Upper lobe of left lung (tissue), 6 donors: ENCODE data around the gene PIAS2. TPM values are rescaled to one million over a fixed set of nuclear protein-coding genes. Genes with fewer than 3 reads are reported as not detected.

ENCODE experiments used
- ATAC-seq, 2 donors: fragments of 200-7000 bp; cut with Tn5 transposase; one replicate each; pipeline ENCODE4 v1.9.1; 2022; ENCODE audit warnings: mild to moderate bottlenecking in 2 of 2, moderate library complexity in 2 of 2; ENCODE audit not compliant: low FRiP score in 2 of 2
- DNase-seq, 2 donors: peaks; one replicate each; pipeline ENCODE4 v3.0.0-alpha.2; 2019 to 2020
- H3K27ac ChIP-seq, 4 donors: fragments of 200-600 bp; sonication (generic); one replicate each; pipeline ENCODE4 v1.5.1; 2016 to 2019
- H3K27me3 ChIP-seq, 4 donors: fragments of 200-600 bp; sonication (generic); one replicate each; pipeline ENCODE4 v1.5.1; 2017 to 2019
- H3K36me3 ChIP-seq, 4 donors: fragments of 200-600 bp; sonication (generic); one replicate each; pipeline ENCODE4 v1.5.1; 2016 to 2019
- H3K4me1 ChIP-seq, 4 donors: fragments of 200-600 bp; sonication (generic); one replicate each; pipeline ENCODE4 v1.5.1; 2018 to 2019
- H3K4me3 ChIP-seq, 4 donors: fragments of 200-600 bp; sonication (generic); one replicate each; pipeline ENCODE4 v1.5.1; 2017 to 2019; ENCODE audit warnings: mild to moderate bottlenecking in 2 of 4, moderate library complexity in 1 of 4
- H3K9me3 ChIP-seq, 4 donors: fragments of 200-600 bp; sonication (generic); one replicate each; pipeline ENCODE4 v1.5.1; 2018 to 2019
- CTCF ChIP-seq, 6 experiments: fragments of 450-650 bp in 4 of 6; fragments of 200-600 bp in 2 of 6; sonication (generic) in 2 of 6; IDR thresholded peaks; one replicate each; pipeline ENCODE4 v1.5.1; 2016 to 2019; ENCODE audit warnings: antibody characterized with exemption in 6 of 6
- EP300 ChIP-seq, 4 donors: sonication (generic); formaldehyde crosslinking; IDR thresholded peaks; one replicate each; pipeline ENCODE4 v1.5.1; 2017; ENCODE audit warnings: antibody characterized with exemption in 4 of 4, control low read depth in 2 of 4
- POLR2A ChIP-seq, 4 donors: fragments of 450-650 bp; IDR thresholded peaks; one replicate each; pipeline ENCODE4 v1.5.1; 2016 to 2017; ENCODE audit warnings: antibody characterized with exemption in 4 of 4, mild to moderate bottlenecking in 2 of 4
- POLR2AphosphoS5 ChIP-seq, 2 donors: sonication (generic); formaldehyde crosslinking; IDR thresholded peaks; one replicate each; pipeline ENCODE4 v1.5.1; 2017; ENCODE audit warnings: antibody characterized with exemption in 2 of 2
- WGBS, 2 donors: methylation state at CpG; one replicate each; pipeline ENCODE4 v1.1.5; 2017 to 2018; 5-methylcytosine and 5-hydroxymethylcytosine counted together
- total RNA-seq, 6 donors: library from RNA; depleted of rRNA in 4 of 6; stranded (reverse); fragments of >200 nt in 4 of 6; gene quantifications; one replicate each; pipeline versions ENCODE4 v1.1.0 to v1.2.1, GENCODE V29; 2016 to 2021
- donor health status: DM: no; HTN: no; CAD: no; lungs with moderate emphysema.
- donor health status: DM: no; HTN: yes; CAD: no; lungs with severe emphysema.

PIAS2 gene
- total RNA-seq, 6 donors from 2014 or later = 18.4 to 33.5 (median 30.4) TPM

- Histone ChIP-seq H3K36me3 (peaks cover 0 to 3% (median 0%) of the 10 kb centered on the region in 4 donors), H3K4me1 (no peaks in the 10 kb centered on the region), H3K4me3 (no peak overlapping the region), H3K27me3 (no peaks in the 10 kb centered on the region), H3K27ac (no peak overlapping the region), H3K9me3 (no peaks in the 10 kb centered on the region)
- DNase-seq (no peak), ATAC-seq (no peak)
- no peak for TF ChIP-seq EP300 (IDR thresholded peaks at IDR 0.05)
- TF ChIP-seq POLR2AphosphoS5 (IDR thresholded peaks at IDR 0.05) = no peak
- TF ChIP-seq CTCF (IDR thresholded peaks at IDR 0.05) = no peak
- no peak for TF ChIP-seq POLR2A (IDR thresholded peaks at IDR 0.05)
- 94 to 96% methylated on average over 4 of the region's 4 CpGs for WGBS, 2 donors
These were observed 59.0 kb downstream of the PIAS2 start for GRCh38 chr18:46858290-46858689.

- DNase-seq = no peak
These were observed 60.3 kb downstream of the PIAS2 start for GRCh38 chr18:46856973-46857372.

GRCh38 chr18:46849007-46849406, 68.3 kb downstream of the PIAS2 start:
- no peaks in the 10 kb centered on the region for H3K4me1 ChIP-seq
- peaks cover 0 to 4% (median 0%) of the 10 kb centered on the region in 4 donors for H3K36me3 ChIP-seq
- DNase-seq (no peak), ATAC-seq (no peak)
- no peaks in the 10 kb centered on the region for H3K27me3 ChIP-seq
- TF ChIP-seq POLR2AphosphoS5 (IDR thresholded peaks at IDR 0.05) (no peak), CTCF (IDR thresholded peaks at IDR 0.05) (no peak), EP300 (IDR thresholded peaks at IDR 0.05) (no peak), POLR2A (IDR thresholded peaks at IDR 0.05) (no peak)
- H3K9me3 ChIP-seq = no peaks in the 10 kb centered on the region
- no peak overlapping the region for H3K4me3 ChIP-seq
- H3K27ac ChIP-seq = no peak overlapping the region

More at GRCh38 chr18:46856973-46857372, 60.3 kb downstream of the PIAS2 start:
- no peak overlapping the region for H3K27ac ChIP-seq
- no peak overlapping the region for H3K4me3 ChIP-seq
- peaks cover 0 to 3% (median 0%) of the 10 kb centered on the region in 4 donors for H3K36me3 ChIP-seq
- H3K9me3 ChIP-seq = no peaks in the 10 kb centered on the region
- TF ChIP-seq POLR2A (IDR thresholded peaks at IDR 0.05) = no peak
- no peak for TF ChIP-seq CTCF (IDR thresholded peaks at IDR 0.05)
- no peak for TF ChIP-seq POLR2AphosphoS5 (IDR thresholded peaks at IDR 0.05)
- TF ChIP-seq EP300 (IDR thresholded peaks at IDR 0.05) = no peak
- ATAC-seq = no peak
- H3K27me3 ChIP-seq = no peaks in the 10 kb centered on the region
- no peaks in the 10 kb centered on the region for H3K4me1 ChIP-seq

GRCh38 chr18:46843372-46843771, 73.9 kb downstream of the PIAS2 start:
- 97 to 100% methylated on average over 1 of the region's 1 CpG for WGBS, 2 donors
- TF ChIP-seq POLR2A (IDR thresholded peaks at IDR 0.05) (no peak), EP300 (IDR thresholded peaks at IDR 0.05) (no peak), POLR2AphosphoS5 (IDR thresholded peaks at IDR 0.05) (no peak), CTCF (IDR thresholded peaks at IDR 0.05) (no peak)
- no peaks in the 10 kb centered on the region for H3K27me3 ChIP-seq
- peaks cover 0 to 9% (median 0%) of the 10 kb centered on the region in 4 donors for H3K36me3 ChIP-seq
- ATAC-seq (no peak), DNase-seq (no peak)
- H3K27ac ChIP-seq = no peak overlapping the region
- no peaks in the 10 kb centered on the region for H3K9me3 ChIP-seq
- H3K4me1 ChIP-seq = no peaks in the 10 kb centered on the region
- H3K4me3 ChIP-seq = no peak overlapping the region

GRCh38 chr18:46842583-46842982, 74.7 kb downstream of the PIAS2 start:
- Histone ChIP-seq H3K4me1 (no peaks in the 10 kb centered on the region), H3K27me3 (no peaks in the 10 kb centered on the region), H3K27ac (no peak overlapping the region), H3K36me3 (peaks cover 0 to 9% (median 0%) of the 10 kb centered on the region in 4 donors), H3K4me3 (no peak overlapping the region), H3K9me3 (no peaks in the 10 kb centered on the region)
- no peak for ATAC-seq
- DNase-seq = no peak
- 95 to 97% methylated on average over 5 of the region's 5 CpGs for WGBS, 2 donors
- TF ChIP-seq CTCF (IDR thresholded peaks at IDR 0.05) = no peak
- no peak for TF ChIP-seq EP300 (IDR thresholded peaks at IDR 0.05)
- no peak for TF ChIP-seq POLR2AphosphoS5 (IDR thresholded peaks at IDR 0.05)
- TF ChIP-seq POLR2A (IDR thresholded peaks at IDR 0.05) = no peak
